Caki2 (cell line): ENCODE measurements around the gene ANO1. TPM values are rescaled to one million over a fixed set of nuclear protein-coding genes. Genes with fewer than 3 reads are reported as not detected.
"Not testable (repeated sequence)": the region's sequence is repeated elsewhere in the genome, so short reads cannot be mapped to it uniquely, and the experiment has no call there.

Experiments used
- DNase-seq: peaks from one replicate; pipeline ENCODE4 v3.0.0-alpha.2; 2015; ENCODE audit warnings: low read depth
- in situ Hi-C: cut with HindIII; loops from 2 replicates; pipeline ENCODE4 v1.10.0; 2016; ENCODE audit warnings: low sequenced_read_pairs, low pct_unique_long_range_greater_than_20kb, mixed read lengths
- total RNA-seq: library from RNA; depleted of rRNA; stranded (reverse); fragments of >200 nt; shearing (Covaris generic); gene quantifications from 2 replicates; pipeline ENCODE4 v1.2.3, GENCODE V29; 2014; ENCODE audit warnings: low replicate concordance

ANO1 gene
- total RNA-seq, 1 experiment from 2014 or later: not detected

- in situ Hi-C loops: no loop called here
Measured at GRCh38 chr11:70206226-70206981, 128.3 kb downstream of the ANO1 start.

GRCh38 chr11:70206982-70207376 is 128.9 kb downstream of the ANO1 start:
- no peak for DNase-seq
- in situ Hi-C loops: no loop called here

More at GRCh38 chr11:70206226-70206981, 128.3 kb downstream of the ANO1 start:
- no peak for DNase-seq

DNA sequence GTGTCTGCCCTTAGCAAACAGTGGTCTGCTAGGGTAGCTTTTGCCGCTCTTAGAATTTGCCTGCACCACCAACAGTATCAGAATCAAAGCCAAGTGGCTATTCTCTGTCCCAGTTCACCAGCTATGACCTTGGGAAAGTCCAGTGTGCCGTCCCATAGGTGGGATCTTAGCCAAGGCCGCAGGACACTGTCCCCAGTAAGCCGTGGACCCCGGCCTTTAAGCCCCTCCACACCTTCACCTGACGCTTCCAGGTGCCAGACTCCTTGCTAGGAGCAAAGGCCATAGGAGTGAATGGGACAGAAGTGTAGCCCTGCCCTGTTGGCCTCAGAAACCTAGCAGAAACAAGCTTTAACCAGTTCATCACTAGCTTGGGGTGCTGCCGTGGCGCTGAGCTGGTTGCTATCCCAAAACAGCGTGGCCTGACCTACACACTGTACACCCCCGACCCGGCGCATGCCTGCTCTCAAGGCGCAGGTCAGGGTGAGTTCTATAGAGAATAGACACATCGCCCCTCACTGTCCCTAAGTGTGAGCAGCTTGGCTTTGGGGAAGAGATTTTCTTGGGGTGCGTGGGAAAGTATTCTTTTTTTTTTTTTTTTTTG is 129.5 kb downstream of the ANO1 start:
- no peak for DNase-seq
- in situ Hi-C loops: no loop called here

DNA sequence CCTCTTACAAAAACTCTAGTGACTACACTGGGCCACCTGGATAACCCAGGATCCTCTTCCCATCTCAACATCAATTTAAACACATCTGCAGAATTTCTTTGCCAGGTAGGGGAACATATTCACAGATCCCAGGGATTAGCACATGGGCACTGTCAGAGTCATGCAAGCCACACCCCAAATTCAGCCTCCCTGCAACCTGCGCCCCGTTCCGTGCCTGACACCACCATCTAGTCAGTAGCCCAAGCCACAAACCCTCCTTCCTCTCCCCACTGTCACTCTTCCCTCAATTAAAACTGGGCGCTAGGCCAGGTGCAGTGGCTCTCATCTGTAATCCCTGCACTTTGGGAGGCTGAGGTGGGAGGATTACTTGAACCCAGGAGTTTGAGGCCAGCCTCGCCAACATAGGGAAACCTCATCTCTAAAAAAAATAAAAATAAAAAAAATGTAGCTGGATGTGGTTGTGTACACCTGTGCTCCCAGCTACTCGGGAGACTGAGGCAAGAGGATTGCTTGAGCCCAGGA is 131.3 kb downstream of the ANO1 start:
- in situ Hi-C loops: no loop called here
- no peak for DNase-seq

DNA sequence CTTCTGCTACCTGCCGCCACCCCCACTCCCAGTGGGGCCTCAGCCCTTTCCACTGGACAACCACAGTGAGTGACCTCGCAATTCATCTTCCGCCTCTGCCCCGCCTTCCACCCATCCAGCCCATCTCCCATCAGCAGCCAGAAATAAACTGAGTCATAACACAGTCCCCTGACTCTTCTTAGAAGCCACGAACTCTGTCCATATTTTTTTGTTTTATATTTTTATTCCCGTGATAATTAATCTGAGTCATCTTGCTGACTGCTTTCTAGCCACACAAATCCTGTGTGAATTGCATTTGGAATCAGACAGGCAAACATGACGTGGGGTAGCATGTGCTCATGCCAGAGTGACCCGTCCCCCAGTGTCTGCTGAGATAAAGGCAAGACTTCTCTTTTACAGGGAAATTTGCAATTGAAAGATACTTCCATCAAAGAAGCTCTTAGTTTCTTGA is 132.0 kb downstream of the ANO1 start:
- in situ Hi-C loops: no loop called here
- no peak for DNase-seq

DNA sequence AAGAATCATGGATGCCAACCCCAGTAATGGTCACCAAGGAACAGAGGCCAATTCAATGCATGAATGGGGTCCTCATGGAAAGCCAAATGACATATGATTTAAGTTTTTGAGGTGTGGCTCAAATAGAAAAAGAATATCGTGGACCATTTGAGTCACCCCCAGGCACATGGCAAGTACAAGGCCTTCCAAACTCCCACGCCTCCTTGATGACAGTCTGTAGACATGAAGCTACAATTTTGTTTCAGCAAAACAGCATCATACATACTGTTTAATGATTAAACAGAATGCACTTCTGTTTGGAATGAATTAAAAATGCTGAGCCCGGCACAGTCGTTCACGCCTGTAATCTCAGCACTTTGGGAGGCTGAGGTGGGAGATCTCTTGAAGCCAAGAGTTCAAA is 132.4 kb downstream of the ANO1 start:
- no peak for DNase-seq
- in situ Hi-C loops: no loop called here

- in situ Hi-C loops: no loop called here
- DNase-seq: no peak
Measured at GRCh38 chr11:70212227-70212811, 134.2 kb downstream of the ANO1 start.

DNA sequence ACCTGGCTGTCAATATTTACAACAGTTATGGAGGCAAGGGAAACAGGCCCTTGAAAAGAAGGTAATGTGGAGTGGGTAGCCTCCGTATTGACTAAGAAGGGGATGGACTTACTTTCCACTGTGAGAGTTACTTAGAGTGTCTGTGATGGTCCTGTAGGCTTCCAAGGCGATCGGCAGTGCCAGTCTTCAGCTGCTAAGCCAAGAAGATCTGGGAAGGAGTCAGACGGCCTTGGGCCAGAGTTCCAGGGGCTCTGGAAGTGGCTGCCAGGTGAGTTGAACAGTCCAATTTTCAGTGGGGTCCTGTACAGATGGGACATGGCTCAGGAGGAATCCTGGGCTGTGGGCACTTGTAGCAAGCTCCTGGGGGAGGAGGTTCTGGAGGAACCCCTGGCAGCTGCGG is 139.3 kb downstream of the ANO1 start:
- DNase-seq, in situ Hi-C loops: not testable (repeated sequence)

GRCh38 chr11:70218076-70218475 is 140.0 kb downstream of the ANO1 start:
- in situ Hi-C loops, DNase-seq: not testable (repeated sequence)

GRCh38 chr11:70220136-70220535 is 142.0 kb downstream of the ANO1 start:
- in situ Hi-C loops: no loop called here
- no peak for DNase-seq

- in situ Hi-C loops: no loop called here
- DNase-seq: no peak
Measured at GRCh38 chr11:70220920-70221319, 142.8 kb downstream of the ANO1 start.

- no peak for DNase-seq
- in situ Hi-C loops: no loop called here
Measured at GRCh38 chr11:70225681-70226177, 147.6 kb downstream of the ANO1 start.

GRCh38 chr11:70226183-70226582 is 148.1 kb downstream of the ANO1 start:
- in situ Hi-C loops: no loop called here
- DNase-seq: no peak

DNA sequence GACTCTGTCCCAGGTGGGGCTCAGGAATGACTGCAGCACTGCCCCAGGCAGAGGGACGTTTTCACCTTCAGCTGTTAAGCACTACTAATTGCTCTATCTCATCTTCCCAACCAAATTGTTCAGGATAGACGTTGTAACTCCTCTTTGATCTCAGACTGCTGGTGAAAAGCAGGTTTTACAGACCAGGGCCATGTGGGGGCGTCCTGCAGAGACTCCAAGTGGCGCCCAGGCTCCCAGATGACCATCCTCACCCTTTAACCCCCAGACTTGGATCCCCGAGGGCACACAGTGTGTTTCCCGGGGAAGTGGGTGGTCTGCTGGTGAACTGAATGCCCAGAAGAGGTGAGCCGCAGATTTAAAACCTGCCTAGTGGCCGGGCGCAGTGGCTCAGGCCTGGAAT is 148.8 kb downstream of the ANO1 start:
- in situ Hi-C loops: no loop called here
- DNase-seq: no peak

DNA sequence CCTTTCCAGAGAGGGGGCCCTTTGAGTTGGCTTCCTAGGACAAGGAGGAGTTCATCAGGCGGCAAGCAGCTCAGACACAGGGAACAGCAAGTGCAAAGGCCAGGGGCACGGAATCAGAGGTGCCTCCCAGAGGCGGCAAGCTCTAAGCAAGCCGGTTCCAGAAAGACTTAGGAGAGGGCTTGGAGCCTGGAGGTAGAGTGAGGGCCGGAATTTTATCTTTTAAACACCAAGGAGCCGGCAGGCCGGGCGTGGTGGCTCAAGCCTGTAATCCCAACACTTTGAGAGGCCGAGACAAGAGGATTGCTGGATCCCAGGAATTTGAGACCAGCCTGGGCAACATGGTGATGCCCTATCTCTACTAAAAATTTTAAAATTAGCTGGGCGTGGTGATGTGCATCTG is 151.6 kb downstream of the ANO1 start:
- in situ Hi-C loops: no loop called here
- DNase-seq: no peak

DNA sequence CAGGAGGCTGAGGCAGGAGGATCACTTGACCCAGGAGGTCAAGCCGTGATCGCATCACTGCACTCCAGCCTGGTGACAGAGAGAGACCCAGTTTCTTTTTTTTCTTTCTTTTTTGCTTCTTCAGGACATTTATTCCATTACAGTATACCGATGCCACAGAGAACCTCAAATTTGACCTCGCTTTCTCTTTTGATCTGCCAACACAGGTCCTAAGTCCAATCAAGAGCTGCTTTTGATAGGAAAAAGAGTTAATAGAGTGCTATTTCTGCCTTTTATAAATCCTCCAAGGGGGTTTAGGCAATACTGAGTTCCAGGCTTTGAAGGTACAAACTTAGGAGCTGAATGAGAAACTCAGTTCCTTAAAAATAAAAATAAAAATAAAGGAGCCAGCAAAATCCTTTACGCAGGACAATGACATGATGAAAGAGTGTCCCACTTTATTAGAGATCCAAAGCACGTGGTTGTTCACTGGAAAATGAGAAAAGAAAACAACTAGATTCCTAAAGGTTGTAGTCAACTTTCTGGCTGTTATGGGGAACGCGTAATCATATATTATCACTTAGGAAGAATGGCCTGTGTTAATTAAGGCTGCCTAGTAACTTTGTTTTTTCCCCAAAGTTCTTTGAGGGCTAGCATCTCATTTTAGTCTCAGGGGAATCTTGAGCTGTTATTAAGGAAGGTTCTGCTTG is 152.2 kb downstream of the ANO1 start:
- no peak for DNase-seq
- in situ Hi-C loops: no loop called here

GRCh38 chr11:70230840-70231710 is 153.0 kb downstream of the ANO1 start:
- DNase-seq: no peak
- in situ Hi-C loops: no loop called here

DNA sequence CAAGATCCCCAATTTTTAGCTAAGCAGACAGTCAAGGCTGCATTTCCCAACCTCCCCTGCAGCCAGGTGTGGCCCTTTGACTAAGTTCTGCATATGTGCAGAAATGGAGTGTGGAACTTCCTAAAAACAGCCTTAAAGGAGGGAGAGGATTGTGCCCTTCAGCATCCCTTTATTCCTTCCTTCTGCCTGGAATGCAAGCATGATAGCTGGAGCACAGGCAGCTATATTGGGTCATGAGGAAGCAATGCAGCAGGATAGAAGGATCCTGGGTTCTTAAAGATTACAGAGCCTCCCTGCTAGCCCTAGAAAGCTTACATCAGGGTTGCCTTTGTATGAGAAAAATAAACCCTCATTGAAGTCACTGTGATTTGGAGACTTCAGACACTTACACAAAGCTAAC is 154.9 kb downstream of the ANO1 start:
- in situ Hi-C loops: no loop called here

More for the DNA sequence above, 154.9 kb downstream of the ANO1 start:
- DNase-seq: no peak
